ENCODE measurements around the gene RETREG3. TPM values are rescaled to one million over a fixed set of nuclear protein-coding genes. Genes with fewer than 3 reads are reported as not detected.

The RETREG3 gene
- total and polyA plus RNA-seq, 2 of the 13 experiments (the other 11 are each of a cell fraction or from before 2014, with no cell fraction given): 47.0 to 55.8 TPM

DNA sequence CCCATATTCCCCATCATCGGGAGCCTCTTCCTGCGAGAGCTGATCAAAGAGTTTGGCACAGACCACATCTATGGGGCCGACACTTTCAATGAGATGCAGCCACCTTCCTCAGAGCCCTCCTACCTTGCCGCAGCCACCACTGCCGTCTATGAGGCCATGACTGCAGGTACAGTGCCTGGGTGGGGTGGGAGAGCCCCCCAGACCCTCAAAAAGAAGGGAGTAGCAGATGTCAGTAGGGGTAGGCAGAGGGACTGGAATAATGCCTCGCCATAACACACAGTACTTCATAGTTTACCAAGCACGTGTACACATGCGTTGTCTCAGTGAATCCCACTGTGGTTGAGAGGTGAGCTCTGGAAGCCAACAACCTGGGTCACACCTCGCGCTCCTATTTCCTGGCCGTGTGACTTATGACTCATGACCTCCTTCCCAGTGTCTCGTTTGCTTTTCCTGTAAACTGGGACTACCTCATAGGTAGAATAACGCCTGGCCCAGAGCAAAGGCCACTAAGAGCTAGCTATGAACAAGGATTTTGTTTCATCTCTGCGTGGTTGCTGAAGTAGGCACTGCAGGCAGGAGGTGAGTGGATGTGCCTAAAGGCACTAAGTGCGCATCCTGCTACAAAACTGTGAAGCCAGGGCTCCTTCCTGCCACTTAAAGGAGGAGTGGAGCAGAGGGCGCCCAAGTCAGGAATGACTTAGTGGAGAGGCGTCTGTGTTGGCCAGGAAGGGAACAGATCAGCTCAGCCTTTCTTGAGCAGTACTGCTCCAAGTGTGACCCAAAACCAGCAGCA is 67.9 kb downstream of the RETREG3 start (continued):
- TF ChIP-seq, protein P1, sequence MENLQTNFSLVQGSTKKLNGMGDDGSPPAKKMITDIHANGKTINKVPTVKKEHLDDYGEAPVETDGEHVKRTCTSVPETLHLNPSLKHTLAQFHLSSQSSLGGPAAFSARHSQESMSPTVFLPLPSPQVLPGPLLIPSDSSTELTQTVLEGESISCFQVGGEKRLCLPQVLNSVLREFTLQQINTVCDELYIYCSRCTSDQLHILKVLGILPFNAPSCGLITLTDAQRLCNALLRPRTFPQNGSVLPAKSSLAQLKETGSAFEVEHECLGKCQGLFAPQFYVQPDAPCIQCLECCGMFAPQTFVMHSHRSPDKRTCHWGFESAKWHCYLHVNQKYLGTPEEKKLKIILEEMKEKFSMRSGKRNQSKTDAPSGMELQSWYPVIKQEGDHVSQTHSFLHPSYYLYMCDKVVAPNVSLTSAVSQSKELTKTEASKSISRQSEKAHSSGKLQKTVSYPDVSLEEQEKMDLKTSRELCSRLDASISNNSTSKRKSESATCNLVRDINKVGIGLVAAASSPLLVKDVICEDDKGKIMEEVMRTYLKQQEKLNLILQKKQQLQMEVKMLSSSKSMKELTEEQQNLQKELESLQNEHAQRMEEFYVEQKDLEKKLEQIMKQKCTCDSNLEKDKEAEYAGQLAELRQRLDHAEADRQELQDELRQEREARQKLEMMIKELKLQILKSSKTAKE (CRISPR knock-in tag; IDR thresholded peaks at IDR 0.05; ENCODE audit: borderline replicate concordance): peak; percentile 81
- no peak for TF ChIP-seq CENPX (CRISPR knock-in tag; IDR thresholded peaks at IDR 0.05)
- 0 out of 2 replicates have a peak, but pooled peaks have one; percentile 38 for TF ChIP-seq ZKSCAN1 (IDR thresholded peaks at IDR 0.05; ENCODE audit: low read length)
- peak; percentile 59; the same call in 1 of the 2 replicates for TF ChIP-seq ZNF557 (CRISPR knock-in tag; IDR thresholded peaks at IDR 0.05)
- TF ChIP-seq ZMYM3 (CRISPR knock-in tag; IDR thresholded peaks at IDR 0.05): peak; percentile 73; the same call in 1 of the 2 replicates
- peak; percentile 90; the same call in 1 of the 2 replicates for TF ChIP-seq ZNF607 (CRISPR knock-in tag; IDR thresholded peaks at IDR 0.05; ENCODE audit: borderline replicate concordance)
- peak; percentile 40; the same call in 1 of the 2 replicates for TF ChIP-seq NFYB (CRISPR knock-in tag; IDR thresholded peaks at IDR 0.05)
- TF ChIP-seq KDM5B (CRISPR knock-in tag; IDR thresholded peaks at IDR 0.05; ENCODE audit: borderline replicate concordance): peak; percentile 87; the same call in 1 of the 2 replicates
- peak; percentile 98 for TF ChIP-seq FOSL2 (CRISPR knock-in tag; IDR thresholded peaks at IDR 0.05)
- TF ChIP-seq ZFAT (CRISPR knock-in tag; conservative IDR thresholded peaks at IDR 0.05): no peak
- TF ChIP-seq SP4 (CRISPR knock-in tag; IDR thresholded peaks at IDR 0.05): 0 out of 2 replicates have a peak, but pooled peaks have one; percentile 31
- TF ChIP-seq, protein P2, sequence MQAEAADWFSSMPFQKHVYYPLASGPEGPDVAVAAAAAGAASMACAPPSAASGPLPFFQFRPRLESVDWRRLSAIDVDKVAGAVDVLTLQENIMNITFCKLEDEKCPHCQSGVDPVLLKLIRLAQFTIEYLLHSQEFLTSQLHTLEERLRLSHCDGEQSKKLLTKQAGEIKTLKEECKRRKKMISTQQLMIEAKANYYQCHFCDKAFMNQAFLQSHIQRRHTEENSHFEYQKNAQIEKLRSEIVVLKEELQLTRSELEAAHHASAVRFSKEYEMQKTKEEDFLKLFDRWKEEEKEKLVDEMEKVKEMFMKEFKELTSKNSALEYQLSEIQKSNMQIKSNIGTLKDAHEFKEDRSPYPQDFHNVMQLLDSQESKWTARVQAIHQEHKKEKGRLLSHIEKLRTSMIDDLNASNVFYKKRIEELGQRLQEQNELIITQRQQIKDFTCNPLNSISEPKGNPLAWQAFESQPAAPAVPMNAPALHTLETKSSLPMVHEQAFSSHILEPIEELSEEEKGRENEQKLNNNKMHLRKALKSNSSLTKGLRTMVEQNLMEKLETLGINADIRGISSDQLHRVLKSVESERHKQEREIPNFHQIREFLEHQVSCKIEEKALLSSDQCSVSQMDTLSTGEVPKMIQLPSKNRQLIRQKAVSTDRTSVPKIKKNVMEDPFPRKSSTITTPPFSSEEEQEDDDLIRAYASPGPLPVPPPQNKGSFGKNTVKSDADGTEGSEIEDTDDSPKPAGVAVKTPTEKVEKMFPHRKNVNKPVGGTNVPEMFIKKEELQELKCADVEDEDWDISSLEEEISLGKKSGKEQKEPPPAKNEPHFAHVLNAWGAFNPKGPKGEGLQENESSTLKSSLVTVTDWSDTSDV (CRISPR knock-in tag; IDR thresholded peaks at IDR 0.05): peak; percentile 83; the same call in 1 of the 2 replicates
- no peak for TF ChIP-seq STAG1 (CRISPR knock-in tag; IDR thresholded peaks at IDR 0.05)
- TF ChIP-seq ZNF333 (CRISPR knock-in tag; IDR thresholded peaks at IDR 0.05; ENCODE audit: borderline replicate concordance): peak; percentile 21; the same call in 1 of the 2 replicates
- TF ChIP-seq, protein P3, sequence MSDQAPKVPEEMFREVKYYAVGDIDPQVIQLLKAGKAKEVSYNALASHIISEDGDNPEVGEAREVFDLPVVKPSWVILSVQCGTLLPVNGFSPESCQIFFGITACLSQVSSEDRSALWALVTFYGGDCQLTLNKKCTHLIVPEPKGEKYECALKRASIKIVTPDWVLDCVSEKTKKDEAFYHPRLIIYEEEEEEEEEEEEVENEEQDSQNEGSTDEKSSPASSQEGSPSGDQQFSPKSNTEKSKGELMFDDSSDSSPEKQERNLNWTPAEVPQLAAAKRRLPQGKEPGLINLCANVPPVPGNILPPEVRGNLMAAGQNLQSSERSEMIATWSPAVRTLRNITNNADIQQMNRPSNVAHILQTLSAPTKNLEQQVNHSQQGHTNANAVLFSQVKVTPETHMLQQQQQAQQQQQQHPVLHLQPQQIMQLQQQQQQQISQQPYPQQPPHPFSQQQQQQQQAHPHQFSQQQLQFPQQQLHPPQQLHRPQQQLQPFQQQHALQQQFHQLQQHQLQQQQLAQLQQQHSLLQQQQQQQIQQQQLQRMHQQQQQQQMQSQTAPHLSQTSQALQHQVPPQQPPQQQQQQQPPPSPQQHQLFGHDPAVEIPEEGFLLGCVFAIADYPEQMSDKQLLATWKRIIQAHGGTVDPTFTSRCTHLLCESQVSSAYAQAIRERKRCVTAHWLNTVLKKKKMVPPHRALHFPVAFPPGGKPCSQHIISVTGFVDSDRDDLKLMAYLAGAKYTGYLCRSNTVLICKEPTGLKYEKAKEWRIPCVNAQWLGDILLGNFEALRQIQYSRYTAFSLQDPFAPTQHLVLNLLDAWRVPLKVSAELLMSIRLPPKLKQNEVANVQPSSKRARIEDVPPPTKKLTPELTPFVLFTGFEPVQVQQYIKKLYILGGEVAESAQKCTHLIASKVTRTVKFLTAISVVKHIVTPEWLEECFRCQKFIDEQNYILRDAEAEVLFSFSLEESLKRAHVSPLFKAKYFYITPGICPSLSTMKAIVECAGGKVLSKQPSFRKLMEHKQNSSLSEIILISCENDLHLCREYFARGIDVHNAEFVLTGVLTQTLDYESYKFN (CRISPR knock-in tag; conservative IDR thresholded peaks at IDR 0.05): peak; percentile 91
- peak; percentile 94 for TF ChIP-seq ZNF441 (CRISPR knock-in tag; IDR thresholded peaks at IDR 0.05; ENCODE audit: borderline replicate concordance)
- TF ChIP-seq ZNF629 (CRISPR knock-in tag; conservative IDR thresholded peaks at IDR 0.05): peak; percentile 58
- TF ChIP-seq ZSCAN21 (CRISPR knock-in tag; IDR thresholded peaks at IDR 0.05; ENCODE audit: borderline replicate concordance): peak; percentile 78; the same call in 1 of the 2 replicates
- TF ChIP-seq CBFB (CRISPR knock-in tag; IDR thresholded peaks at IDR 0.05): peak; percentile 7; the same call in 1 of the 2 replicates

Measured in HepG2 (cell line).